Suprapubic skin (tissue), 4 donors: ENCODE results near the gene NEBL. TPM values are rescaled to one million over a fixed set of nuclear protein-coding genes. Genes with fewer than 3 reads are reported as not detected.

ENCODE experiments used
- DNase-seq, 2 donors: peaks; one replicate each; pipeline ENCODE4 v3.0.0-alpha.2; 2019; ENCODE audit warnings: low spot score in 2 of 2
- H3K27ac ChIP-seq: fragments of 200-600 bp; sonication (generic); one replicate; pipeline ENCODE4 v1.5.1; 2019
- H3K27me3 ChIP-seq: fragments of 200-600 bp; sonication (generic); one replicate; pipeline ENCODE4 v1.5.1; 2019
- H3K36me3 ChIP-seq: fragments of 200-600 bp; sonication (generic); one replicate; pipeline ENCODE4 v1.5.1; 2019
- H3K4me1 ChIP-seq: fragments of 200-600 bp; sonication (generic); one replicate; pipeline ENCODE4 v1.5.1; 2019
- H3K4me3 ChIP-seq: fragments of 200-600 bp; sonication (generic); one replicate; pipeline ENCODE4 v1.5.1; 2019; ENCODE audit warnings: mild to moderate bottlenecking
- H3K9me3 ChIP-seq: fragments of 200-600 bp; sonication (generic); one replicate; pipeline ENCODE4 v1.5.1; 2019
- CTCF ChIP-seq, 2 donors: fragments of 200-600 bp in 1 of 2; fragments of 450-650 bp in 1 of 2; sonication (generic) in 1 of 2; IDR thresholded peaks; one replicate each; pipeline ENCODE4 v1.5.1; 2016 to 2019; ENCODE audit warnings: antibody characterized with exemption in 2 of 2, mild to moderate bottlenecking in 1 of 2, moderate library complexity in 1 of 2
- EP300 ChIP-seq: sonication (generic); formaldehyde crosslinking; IDR thresholded peaks from one replicate; pipeline ENCODE4 v1.6.1; 2017; ENCODE audit warnings: antibody characterized with exemption
- POLR2A ChIP-seq, 2 donors: fragments of 450-650 bp; IDR thresholded peaks; one replicate each; pipeline ENCODE4 v1.6.1; 2017; ENCODE audit warnings: antibody characterized with exemption in 2 of 2, mild to moderate bottlenecking in 2 of 2, moderate library complexity in 2 of 2
- POLR2AphosphoS5 ChIP-seq, 3 donors: sonication (generic); formaldehyde crosslinking; IDR thresholded peaks; one replicate each; pipeline ENCODE4 v1.6.1; 2017; ENCODE audit warnings: antibody characterized with exemption in 3 of 3
- WGBS: methylation state at CpG from one replicate; pipeline ENCODE4 v1.1.5; 2018; 5-methylcytosine and 5-hydroxymethylcytosine counted together
- total RNA-seq, 4 donors: library from RNA; depleted of rRNA; stranded (reverse); fragments of >200 nt; gene quantifications; one replicate each; pipeline ENCODE4 v1.1.0, GENCODE V29; 2016

NEBL gene
- total RNA-seq, 4 donors from 2014 or later = 49.9 to 86.4 (median 70.5) TPM

- H3K27me3 ChIP-seq = no peaks in the 10 kb centered on the region
- no peaks in the 10 kb centered on the region for H3K9me3 ChIP-seq
- 54% methylated on average over 2 of the region's 2 CpGs for WGBS
- H3K27ac ChIP-seq = no peak overlapping the region
- H3K4me3 ChIP-seq = no peak overlapping the region
- no peak for DNase-seq
- no peaks in the 10 kb centered on the region for H3K36me3 ChIP-seq
- TF ChIP-seq CTCF (IDR thresholded peaks at IDR 0.05) (no peak), POLR2AphosphoS5 (IDR thresholded peaks at IDR 0.05) (no peak), EP300 (no peak), POLR2A (IDR thresholded peaks at IDR 0.05) (no peak)
- no peaks in the 10 kb centered on the region for H3K4me1 ChIP-seq
These were observed 38.8 kb upstream of the NEBL start for GRCh38 chr10:20935931-20936330.

- H3K27ac ChIP-seq = no peak overlapping the region
- H3K36me3 ChIP-seq = no peaks in the 10 kb centered on the region
- TF ChIP-seq CTCF (IDR thresholded peaks at IDR 0.05) (no peak), POLR2AphosphoS5 (IDR thresholded peaks at IDR 0.05) (no peak), EP300 (no peak), POLR2A (IDR thresholded peaks at IDR 0.05) (no peak)
- no peaks in the 10 kb centered on the region for H3K4me1 ChIP-seq
- no peaks in the 10 kb centered on the region for H3K27me3 ChIP-seq
- 87% methylated on average over 8 of the region's 8 CpGs for WGBS
- no peaks in the 10 kb centered on the region for H3K9me3 ChIP-seq
- no peak for DNase-seq
- no peak overlapping the region for H3K4me3 ChIP-seq
These were observed 38.2 kb upstream of the NEBL start for GRCh38 chr10:20935301-20935700.

GRCh38 chr10:20933705-20934104 lies 36.6 kb upstream of the NEBL start:
- WGBS = 91% methylated on average over 2 of the region's 2 CpGs
- Histone ChIP-seq H3K27me3 (no peaks in the 10 kb centered on the region), H3K9me3 (no peaks in the 10 kb centered on the region), H3K4me1 (no peaks in the 10 kb centered on the region), H3K4me3 (no peak overlapping the region), H3K27ac (no peak overlapping the region), H3K36me3 (no peaks in the 10 kb centered on the region)
- no peak for DNase-seq
- TF ChIP-seq POLR2A (IDR thresholded peaks at IDR 0.05) = no peak
- TF ChIP-seq CTCF (IDR thresholded peaks at IDR 0.05) = no peak
- no peak for TF ChIP-seq POLR2AphosphoS5 (IDR thresholded peaks at IDR 0.05)
- TF ChIP-seq EP300 = no peak

GRCh38 chr10:20932606-20933126 lies 35.6 kb upstream of the NEBL start:
- Histone ChIP-seq H3K9me3 (no peaks in the 10 kb centered on the region), H3K4me3 (no peak overlapping the region), H3K4me1 (no peaks in the 10 kb centered on the region), H3K27ac (no peak overlapping the region), H3K27me3 (no peaks in the 10 kb centered on the region), H3K36me3 (no peaks in the 10 kb centered on the region)
- 95% methylated on average over 5 of the region's 5 CpGs for WGBS
- no peak for DNase-seq
- TF ChIP-seq EP300 (no peak), POLR2AphosphoS5 (IDR thresholded peaks at IDR 0.05) (no peak), POLR2A (IDR thresholded peaks at IDR 0.05) (no peak), CTCF (IDR thresholded peaks at IDR 0.05) (no peak)

GRCh38 chr10:20931156-20931795 lies 34.2 kb upstream of the NEBL start:
- H3K4me1 ChIP-seq = no peaks in the 10 kb centered on the region
- DNase-seq = no peak
- H3K27me3 ChIP-seq = no peaks in the 10 kb centered on the region
- H3K36me3 ChIP-seq = no peaks in the 10 kb centered on the region
- no peak overlapping the region for H3K27ac ChIP-seq
- 59% methylated on average over 8 of the region's 8 CpGs for WGBS
- H3K4me3 ChIP-seq = no peak overlapping the region
- H3K9me3 ChIP-seq = no peaks in the 10 kb centered on the region
- TF ChIP-seq POLR2A (IDR thresholded peaks at IDR 0.05) = no peak
- TF ChIP-seq CTCF (IDR thresholded peaks at IDR 0.05) = no peak
- TF ChIP-seq POLR2AphosphoS5 (IDR thresholded peaks at IDR 0.05) = no peak
- TF ChIP-seq EP300 = no peak
